ENCODE data around the gene SNORC.

Gene SNORC

DNA sequence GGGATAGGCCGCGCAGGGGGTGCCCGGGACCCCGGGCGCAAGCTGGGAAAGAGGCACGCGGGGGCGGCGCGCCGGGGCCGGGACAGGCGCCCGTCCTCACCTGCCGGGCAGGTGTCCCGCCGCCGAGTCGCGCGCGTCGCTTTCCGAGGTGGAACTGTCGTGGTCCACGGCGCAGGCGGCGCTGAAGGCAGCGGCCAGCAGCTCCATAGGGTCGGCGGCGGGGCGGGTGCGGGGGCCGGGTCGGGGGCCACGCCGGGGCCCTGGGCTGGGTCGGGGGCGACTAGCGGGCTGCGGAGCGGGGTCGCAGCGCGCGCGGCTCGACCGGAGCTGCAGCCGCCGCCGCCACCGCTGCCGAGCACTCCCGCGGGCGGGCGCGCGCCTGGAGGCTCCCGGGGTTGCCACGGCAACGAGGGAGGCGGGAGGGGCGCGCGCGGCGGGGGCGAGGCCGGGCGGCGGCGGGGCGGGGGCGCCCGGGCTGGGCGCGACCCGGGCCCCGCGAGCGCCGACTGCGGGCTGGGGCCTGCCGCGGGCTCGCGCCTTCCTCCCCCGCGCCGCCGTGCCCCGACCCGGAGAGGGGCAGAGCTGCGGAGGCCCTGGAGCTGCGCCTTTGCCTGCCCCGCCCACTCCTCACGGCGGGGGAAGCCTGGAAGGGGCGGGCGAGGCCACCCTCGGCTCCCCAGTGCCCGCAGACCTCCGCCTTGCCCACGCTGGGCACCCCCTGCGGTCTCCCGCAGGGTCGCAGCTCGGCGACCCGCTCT is 57.9 kb downstream of the SNORC start:
- FAIRE-seq, result no peak
